Breast epithelium (tissue), 3 donors: ENCODE data around the gene ADD2.

Experiments used
- POLR2A ChIP-seq: fragments of 450-650 bp; IDR thresholded peaks from one replicate; pipeline ENCODE4 v1.6.1; 2016; ENCODE audit warnings: antibody characterized with exemption, mild to moderate bottlenecking, moderate library complexity
- TF ChIP-seq, protein P1 (sequence below), 3 donors: fragments of 450-650 bp; IDR thresholded peaks; one replicate each; pipeline ENCODE4 v1.5.1; 2016 to 2017; ENCODE audit warnings: antibody characterized with exemption in 3 of 3, mild to moderate bottlenecking in 3 of 3, moderate library complexity in 3 of 3

- TF ChIP-seq, protein P1, sequence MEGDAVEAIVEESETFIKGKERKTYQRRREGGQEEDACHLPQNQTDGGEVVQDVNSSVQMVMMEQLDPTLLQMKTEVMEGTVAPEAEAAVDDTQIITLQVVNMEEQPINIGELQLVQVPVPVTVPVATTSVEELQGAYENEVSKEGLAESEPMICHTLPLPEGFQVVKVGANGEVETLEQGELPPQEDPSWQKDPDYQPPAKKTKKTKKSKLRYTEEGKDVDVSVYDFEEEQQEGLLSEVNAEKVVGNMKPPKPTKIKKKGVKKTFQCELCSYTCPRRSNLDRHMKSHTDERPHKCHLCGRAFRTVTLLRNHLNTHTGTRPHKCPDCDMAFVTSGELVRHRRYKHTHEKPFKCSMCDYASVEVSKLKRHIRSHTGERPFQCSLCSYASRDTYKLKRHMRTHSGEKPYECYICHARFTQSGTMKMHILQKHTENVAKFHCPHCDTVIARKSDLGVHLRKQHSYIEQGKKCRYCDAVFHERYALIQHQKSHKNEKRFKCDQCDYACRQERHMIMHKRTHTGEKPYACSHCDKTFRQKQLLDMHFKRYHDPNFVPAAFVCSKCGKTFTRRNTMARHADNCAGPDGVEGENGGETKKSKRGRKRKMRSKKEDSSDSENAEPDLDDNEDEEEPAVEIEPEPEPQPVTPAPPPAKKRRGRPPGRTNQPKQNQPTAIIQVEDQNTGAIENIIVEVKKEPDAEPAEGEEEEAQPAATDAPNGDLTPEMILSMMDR (IDR thresholded peaks at IDR 0.05): no peak
- TF ChIP-seq POLR2A: no peak
Observed at GRCh38 chr2:70651014-70651413, 117.0 kb downstream of the ADD2 start.
